Karpas-422 (cell line): Measurements from ENCODE around the gene FAM89B. TPM values are rescaled to one million over a fixed set of nuclear protein-coding genes. Genes with fewer than 3 reads are reported as not detected.

Experiments used
- DNase-seq: peaks from one replicate; pipeline ENCODE4 v3.0.0-alpha.2; 2015
- H2AFZ ChIP-seq: fragments of 200-600 bp; sonication (generic); 2 replicates; pipeline ENCODE4 v1.6.1; 2014; ENCODE audit warnings: antibody characterized with exemption, low read length, mixed read lengths
- H3K27ac ChIP-seq: fragments of 200-600 bp; sonication (generic); 2 replicates; pipeline ENCODE4 v1.5.1; 2014; ENCODE audit warnings: mild to moderate bottlenecking, low read length, moderate library complexity
- H3K27me3 ChIP-seq: fragments of 200-600 bp; sonication (generic); 2 replicates; pipeline ENCODE4 v1.6.1; 2014; ENCODE audit warnings: low read length, mixed read lengths
- H3K36me3 ChIP-seq: fragments of 200-600 bp; sonication (generic); 2 replicates; pipeline ENCODE4 v1.6.1; 2014; ENCODE audit warnings: low read length, mixed read lengths; ENCODE audit not compliant: insufficient read depth
- H3K4me1 ChIP-seq: fragments of 200-600 bp; sonication (generic); 2 replicates; pipeline ENCODE4 v1.6.1; 2014; ENCODE audit warnings: mild to moderate bottlenecking, low read length, mixed read lengths
- H3K4me2 ChIP-seq: fragments of 200-600 bp; sonication (generic); 2 replicates; pipeline ENCODE4 v1.6.1; 2014; ENCODE audit warnings: low read length, low read depth, mild to moderate bottlenecking; ENCODE audit not compliant: poor library complexity, severe bottlenecking
- H3K4me3 ChIP-seq: fragments of 200-600 bp; sonication (generic); 2 replicates; pipeline ENCODE4 v1.5.1; 2014; ENCODE audit warnings: mild to moderate bottlenecking, antibody characterized with exemption, low read length, mixed read lengths
- H3K79me2 ChIP-seq: fragments of 200-600 bp; sonication (generic); 2 replicates; pipeline ENCODE4 v1.6.1; 2014; ENCODE audit warnings: mild to moderate bottlenecking, low read length, mixed read lengths
- H3K9ac ChIP-seq: fragments of 200-600 bp; sonication (generic); 2 replicates; pipeline ENCODE4 v1.6.0; 2014; ENCODE audit warnings: low read length
- H3K9me2 ChIP-seq: fragments of 200-600 bp; sonication (generic), shearing (Covaris generic); replicated peaks from 2 replicates; pipeline ENCODE4 v1.6.0; 2014; ENCODE audit warnings: mild to moderate bottlenecking, low read length, moderate library complexity; ENCODE audit not compliant: insufficient read depth
- H3K9me3 ChIP-seq: fragments of 300-700, 200-600 bp; sonication (generic); 2 replicates; pipeline ENCODE4 v1.6.1; 2014; ENCODE audit warnings: low read length, mixed read lengths
- H4K20me1 ChIP-seq: fragments of 200-600 bp; sonication (generic); 2 replicates; pipeline ENCODE4 v1.6.1; 2014; ENCODE audit warnings: mild to moderate bottlenecking, antibody characterized with exemption, low read length, low read depth; ENCODE audit not compliant: insufficient read depth
- total RNA-seq: library from RNA; depleted of rRNA; stranded (reverse); fragments of >200 nt; shearing (Covaris generic); gene quantifications from 2 replicates; pipeline ENCODE4 v1.2.3, GENCODE V29; 2014; ENCODE audit warnings: low replicate concordance

Gene FAM89B
- total RNA-seq, 1 experiment from 2014 or later, result 14.2 TPM

- 0 out of 2 replicates have a peak, but pooled peaks cover 3% of the 10 kb centered on the region for H3K36me3 ChIP-seq
- H3K27ac ChIP-seq, result no peak overlapping the region
- no peak overlapping the region for H3K4me2 ChIP-seq
Observed at GRCh38 chr11:65617990-65618751, 45.8 kb downstream of the FAM89B start.

DNA sequence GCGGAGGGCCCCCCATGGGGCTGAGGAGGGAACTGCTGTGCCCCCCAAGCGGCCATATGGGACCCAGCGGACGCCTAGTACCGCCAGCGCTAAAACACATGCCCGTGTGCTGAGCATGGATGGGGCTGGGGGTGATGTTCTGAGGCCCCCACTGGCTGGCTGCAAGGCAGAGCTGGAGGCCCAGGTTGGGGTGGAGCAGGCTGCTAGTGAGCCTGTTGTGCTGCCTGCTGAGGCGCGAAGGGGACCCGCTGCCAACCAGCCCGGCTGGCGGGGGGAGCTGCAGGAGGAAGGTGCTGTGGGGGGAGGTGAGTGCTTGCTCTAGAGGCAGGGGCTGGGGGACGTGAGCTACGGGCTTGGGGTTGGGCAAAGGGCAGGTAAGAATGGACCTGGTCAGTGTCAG lies 46.4 kb downstream of the FAM89B start:
- H3K79me2 ChIP-seq, result peaks cover 37% of the 10 kb centered on the region
- H3K4me1 ChIP-seq, result peaks cover 12% of the 10 kb centered on the region

More at GRCh38 chr11:65617990-65618751, 45.8 kb downstream of the FAM89B start:
- DNase-seq, result no peak
- no peaks in the 10 kb centered on the region for H3K9me3 ChIP-seq
- no peak overlapping the region for H3K9ac ChIP-seq
- no peak overlapping the region for H3K4me3 ChIP-seq
- peaks cover 14% of the 10 kb centered on the region for H3K4me1 ChIP-seq
- H3K79me2 ChIP-seq, result peaks cover 43% of the 10 kb centered on the region
- H3K9me2 ChIP-seq, result no peaks in the 10 kb centered on the region
- H4K20me1 ChIP-seq, result peaks cover 29% of the 10 kb centered on the region
- H2AFZ ChIP-seq, result no peak overlapping the region
- H3K27me3 ChIP-seq, result no peaks in the 10 kb centered on the region

DNA sequence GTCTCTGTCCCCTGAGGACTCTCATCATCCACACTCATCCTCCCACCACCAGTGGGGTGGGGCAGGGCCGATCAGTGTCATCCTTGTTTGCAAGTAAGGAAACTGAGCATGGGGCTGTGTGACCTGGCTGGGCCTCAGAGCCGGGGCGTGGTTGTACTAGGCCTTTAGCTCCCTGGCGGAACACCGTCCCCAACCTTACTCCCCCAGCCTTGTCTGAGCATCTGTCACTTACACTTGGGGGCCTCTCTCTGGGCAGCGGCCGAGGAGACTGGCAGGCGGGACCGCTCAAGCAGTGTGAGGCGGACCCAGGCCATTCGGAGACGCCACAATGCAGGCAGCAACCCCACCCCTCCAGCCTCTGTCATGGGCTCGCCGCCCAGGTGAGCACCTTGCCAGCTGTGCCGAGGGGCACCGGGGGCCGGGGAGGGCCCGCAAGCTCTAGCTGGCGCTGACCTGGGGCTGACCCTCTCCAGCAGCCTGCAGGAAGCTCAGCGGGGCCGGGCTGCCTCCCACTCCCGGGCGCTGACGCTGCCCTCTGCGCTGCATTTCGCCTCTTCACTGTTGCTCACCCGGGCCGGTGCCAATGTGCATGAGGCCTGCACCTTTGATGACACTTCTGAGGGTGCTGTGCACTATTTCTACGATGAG lies 47.1 kb downstream of the FAM89B start:
- Histone ChIP-seq H3K4me3 (no peak overlapping the region), H3K79me2 (peaks cover 31% of the 10 kb centered on the region), H3K9me3 (no peaks in the 10 kb centered on the region), H3K27ac (no peak overlapping the region), H3K4me2 (no peak overlapping the region), H3K27me3 (no peaks in the 10 kb centered on the region), H2AFZ (no peak overlapping the region), H4K20me1 (peaks cover 29% of the 10 kb centered on the region), H3K9me2 (no peaks in the 10 kb centered on the region), H3K4me1 (peaks cover 12% of the 10 kb centered on the region), H3K36me3 (0 out of 2 replicates have a peak, but pooled peaks cover 3% of the 10 kb centered on the region), H3K9ac (no peak overlapping the region)
- DNase-seq, result no peak

More for the DNA sequence above, 46.4 kb downstream of the FAM89B start:
- no peaks in the 10 kb centered on the region for H3K9me2 ChIP-seq
- H3K27me3 ChIP-seq, result no peaks in the 10 kb centered on the region
- H3K27ac ChIP-seq, result no peak overlapping the region
- DNase-seq, result no peak
- H3K9me3 ChIP-seq, result no peaks in the 10 kb centered on the region
- H3K9ac ChIP-seq, result no peak overlapping the region
- H3K36me3 ChIP-seq, result 0 out of 2 replicates have a peak, but pooled peaks cover 3% of the 10 kb centered on the region
- peaks cover 29% of the 10 kb centered on the region for H4K20me1 ChIP-seq
- no peak overlapping the region for H3K4me3 ChIP-seq
- H3K4me2 ChIP-seq, result no peak overlapping the region
- no peak overlapping the region for H2AFZ ChIP-seq

GRCh38 chr11:65620666-65621065 lies 48.3 kb downstream of the FAM89B start:
- Histone ChIP-seq H3K4me1 (peaks cover 12% of the 10 kb centered on the region), H3K9me3 (no peaks in the 10 kb centered on the region), H3K4me3 (no peak overlapping the region), H3K4me2 (no peak overlapping the region), H3K27me3 (no peaks in the 10 kb centered on the region), H3K9me2 (no peaks in the 10 kb centered on the region), H3K27ac (no peak overlapping the region), H2AFZ (no peak overlapping the region), H4K20me1 (peaks cover 29% of the 10 kb centered on the region), H3K79me2 (peaks cover 28% of the 10 kb centered on the region), H3K9ac (no peak overlapping the region), H3K36me3 (0 out of 2 replicates have a peak, but pooled peaks cover 3% of the 10 kb centered on the region)
- no peak for DNase-seq

- DNase-seq, result no peak
- no peaks in the 10 kb centered on the region for H3K9me3 ChIP-seq
- no peaks in the 10 kb centered on the region for H3K27me3 ChIP-seq
- H3K36me3 ChIP-seq, result 0 out of 2 replicates have a peak, but pooled peaks cover 7% of the 10 kb centered on the region
- peaks cover 30% of the 10 kb centered on the region for H4K20me1 ChIP-seq
- no peak overlapping the region for H3K4me2 ChIP-seq
- no peak overlapping the region for H3K27ac ChIP-seq
- H3K4me3 ChIP-seq, result no peak overlapping the region
- H2AFZ ChIP-seq, result no peak overlapping the region
- peaks cover 11% of the 10 kb centered on the region for H3K4me1 ChIP-seq
- H3K9ac ChIP-seq, result no peak overlapping the region
- H3K79me2 ChIP-seq, result peaks cover 20% of the 10 kb centered on the region
- no peaks in the 10 kb centered on the region for H3K9me2 ChIP-seq
Observed at GRCh38 chr11:65621460-65621859, 49.1 kb downstream of the FAM89B start.

GRCh38 chr11:65622011-65622410 lies 49.7 kb downstream of the FAM89B start:
- DNase-seq, result no peak
- H3K36me3 ChIP-seq, result 0 out of 2 replicates have a peak, but pooled peaks cover 12% of the 10 kb centered on the region
- H2AFZ ChIP-seq, result no peak overlapping the region
- H3K9ac ChIP-seq, result no peak overlapping the region
- H3K27me3 ChIP-seq, result no peaks in the 10 kb centered on the region
- no peaks in the 10 kb centered on the region for H3K9me3 ChIP-seq
- peaks cover 15% of the 10 kb centered on the region for H3K79me2 ChIP-seq
- H3K4me1 ChIP-seq, result peaks cover 6% of the 10 kb centered on the region
- no peak overlapping the region for H3K4me2 ChIP-seq
- H3K9me2 ChIP-seq, result no peaks in the 10 kb centered on the region
- H3K4me3 ChIP-seq, result no peak overlapping the region
- H4K20me1 ChIP-seq, result peaks cover 27% of the 10 kb centered on the region
- H3K27ac ChIP-seq, result no peak overlapping the region

- peaks cover 19% of the 10 kb centered on the region; the same call in 1 of the 2 replicates for H4K20me1 ChIP-seq
- H3K36me3 ChIP-seq, result peaks cover 17% of the 10 kb centered on the region; the same call in 1 of the 2 replicates
- H3K9me2 ChIP-seq, result no peaks in the 10 kb centered on the region
- H3K79me2 ChIP-seq, result peaks cover 3% of the 10 kb centered on the region; the same call in 1 of the 2 replicates
- no peaks in the 10 kb centered on the region for H3K4me1 ChIP-seq
- H3K27ac ChIP-seq, result no peak overlapping the region
- no peaks in the 10 kb centered on the region for H3K27me3 ChIP-seq
- H3K9ac ChIP-seq, result no peak overlapping the region
- H2AFZ ChIP-seq, result no peak overlapping the region
- no peaks in the 10 kb centered on the region for H3K9me3 ChIP-seq
- H3K4me3 ChIP-seq, result no peak overlapping the region
- H3K4me2 ChIP-seq, result no peak overlapping the region
- no peak for DNase-seq
Observed at GRCh38 chr11:65623177-65623576, 50.8 kb downstream of the FAM89B start.
